ENCODE data around the gene NNAT. TPM values are rescaled to one million over a fixed set of nuclear protein-coding genes. Genes with fewer than 3 reads are reported as not detected.

The NNAT gene
- total RNA-seq, 1 donor from 2014 or later = not detected

DNA sequence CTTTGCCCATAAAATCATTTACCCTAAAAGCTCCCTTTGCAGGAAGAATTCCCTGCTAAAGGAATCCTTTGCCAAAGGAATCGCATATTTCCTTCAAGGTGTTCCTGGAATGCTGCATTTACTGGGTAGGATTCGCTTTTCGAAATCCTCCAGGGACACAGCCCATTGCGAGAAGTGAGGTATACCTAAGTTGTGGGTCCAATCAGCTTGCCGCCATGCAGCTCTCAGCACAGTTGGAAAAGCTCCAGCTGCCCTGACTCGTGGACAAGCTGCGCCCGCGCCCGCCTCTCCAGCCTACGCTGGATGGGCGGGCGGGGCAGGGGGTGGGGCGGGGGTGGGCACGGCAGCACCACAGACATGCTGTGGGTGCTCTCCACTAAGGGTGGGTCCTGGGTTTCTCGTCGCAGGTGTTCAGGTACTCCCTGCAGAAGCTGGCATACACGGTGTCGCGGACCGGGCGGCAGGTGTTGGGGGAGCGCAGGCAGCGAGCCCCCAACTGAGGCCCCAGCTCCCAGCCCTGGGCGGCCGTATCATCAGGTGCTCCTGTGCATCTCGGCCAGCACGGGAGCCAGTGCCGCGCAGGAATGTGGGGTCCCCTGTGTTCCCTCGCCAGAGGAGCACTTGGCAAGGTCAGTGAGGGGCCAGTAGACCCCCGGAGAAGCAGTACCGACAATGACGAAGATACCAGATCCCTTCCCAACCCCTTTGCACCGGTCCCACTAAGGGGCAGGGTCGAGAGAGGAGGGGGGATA, 1.4 kb downstream of the NNAT start:
- no peak overlapping the region for H3K4me2 ChIP-seq
- H3K36me3 Mint-ChIP-seq = peaks cover 38% of the 10 kb centered on the region
- peak overlapping the region; percentile 75 for H3K4me3 Mint-ChIP-seq

DNA sequence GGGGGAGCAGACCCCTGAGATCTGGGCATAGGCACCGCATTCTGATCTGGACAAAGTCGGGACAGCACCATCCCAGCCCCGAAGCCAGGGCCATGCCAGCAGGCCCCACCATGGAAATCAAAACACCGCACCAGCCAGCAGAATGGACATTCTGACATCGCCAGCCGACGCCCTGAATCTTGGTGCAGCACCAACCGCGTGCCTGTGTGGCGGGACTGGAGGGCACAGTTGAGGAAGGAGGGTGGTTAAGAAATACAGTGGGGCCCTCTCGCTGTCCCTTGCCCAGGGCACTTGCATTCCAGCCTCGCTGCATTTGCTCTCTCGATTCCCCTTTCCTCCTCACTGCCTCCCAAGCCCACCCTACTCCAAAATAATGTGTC, 2.0 kb downstream of the NNAT start:
- no peak for TF ChIP-seq EZH2 (IDR thresholded peaks at IDR 0.05)
- no peak for TF ChIP-seq EZH2phosphoT487 (IDR thresholded peaks at IDR 0.05)
- TF ChIP-seq, protein P1, sequence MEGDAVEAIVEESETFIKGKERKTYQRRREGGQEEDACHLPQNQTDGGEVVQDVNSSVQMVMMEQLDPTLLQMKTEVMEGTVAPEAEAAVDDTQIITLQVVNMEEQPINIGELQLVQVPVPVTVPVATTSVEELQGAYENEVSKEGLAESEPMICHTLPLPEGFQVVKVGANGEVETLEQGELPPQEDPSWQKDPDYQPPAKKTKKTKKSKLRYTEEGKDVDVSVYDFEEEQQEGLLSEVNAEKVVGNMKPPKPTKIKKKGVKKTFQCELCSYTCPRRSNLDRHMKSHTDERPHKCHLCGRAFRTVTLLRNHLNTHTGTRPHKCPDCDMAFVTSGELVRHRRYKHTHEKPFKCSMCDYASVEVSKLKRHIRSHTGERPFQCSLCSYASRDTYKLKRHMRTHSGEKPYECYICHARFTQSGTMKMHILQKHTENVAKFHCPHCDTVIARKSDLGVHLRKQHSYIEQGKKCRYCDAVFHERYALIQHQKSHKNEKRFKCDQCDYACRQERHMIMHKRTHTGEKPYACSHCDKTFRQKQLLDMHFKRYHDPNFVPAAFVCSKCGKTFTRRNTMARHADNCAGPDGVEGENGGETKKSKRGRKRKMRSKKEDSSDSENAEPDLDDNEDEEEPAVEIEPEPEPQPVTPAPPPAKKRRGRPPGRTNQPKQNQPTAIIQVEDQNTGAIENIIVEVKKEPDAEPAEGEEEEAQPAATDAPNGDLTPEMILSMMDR (IDR thresholded peaks at IDR 0.05) = no peak
- Histone ChIP-seq H4K20me1 (ENCODE audit: low read depth) (peaks cover 57% of the 10 kb centered on the region), H3K79me2 (ENCODE audit: low read depth) (peaks cover 94% of the 10 kb centered on the region), H3K27me3 (no peaks in the 10 kb centered on the region), H3K4me3 (no peak overlapping the region), H2AFZ (replicated peaks) (no peak overlapping the region), H3K27ac (no peak overlapping the region), H3K4me1 (peaks cover 30% of the 10 kb centered on the region), H3F3A (ENCODE audit: low read depth) (peaks cover 26% of the 10 kb centered on the region), H3K9ac (no peak overlapping the region), H3K9me3 (ENCODE audit: low read depth) (peaks cover 5% of the 10 kb centered on the region), H3K4me2 (no peak overlapping the region), H3K36me3 (no peaks in the 10 kb centered on the region)
- Mint-ChIP-seq H3K4me3 (peak overlapping the region; percentile 46), H3K27ac (no peak overlapping the region), H3K9me3 (peaks cover 15% of the 10 kb centered on the region), H3K36me3 (peaks cover 34% of the 10 kb centered on the region), H3K4me1 (peaks cover 60% of the 10 kb centered on the region), H3K27me3 (ENCODE audit: insufficient read depth, low read depth) (peaks cover 9% of the 10 kb centered on the region)
- DNase-seq (ENCODE audit: low spot score) = no peak

More for the DNA sequence above, 1.4 kb downstream of the NNAT start:
- H3F3A ChIP-seq (ENCODE audit: low read depth) = peaks cover 26% of the 10 kb centered on the region
- no peaks in the 10 kb centered on the region for H3K36me3 ChIP-seq
- H3K4me1 ChIP-seq = peaks cover 36% of the 10 kb centered on the region
- Mint-ChIP-seq H3K4me1 (peaks cover 66% of the 10 kb centered on the region), H3K27me3 (ENCODE audit: insufficient read depth, low read depth) (peaks cover 5% of the 10 kb centered on the region), H3K27ac (no peak overlapping the region), H3K9me3 (peaks cover 15% of the 10 kb centered on the region)
- H3K79me2 ChIP-seq (ENCODE audit: low read depth) = peaks cover 98% of the 10 kb centered on the region
- H3K4me3 ChIP-seq = no peak overlapping the region
- H4K20me1 ChIP-seq (ENCODE audit: low read depth) = peaks cover 62% of the 10 kb centered on the region
- DNase-seq (ENCODE audit: low spot score) = no peak
- H3K27me3 ChIP-seq = no peaks in the 10 kb centered on the region
- no peak overlapping the region for H2AFZ ChIP-seq (replicated peaks)
- no peak overlapping the region for H3K27ac ChIP-seq
- H3K9me3 ChIP-seq (ENCODE audit: low read depth) = peaks cover 5% of the 10 kb centered on the region
- H3K9ac ChIP-seq = no peak overlapping the region
- TF ChIP-seq, protein P1 (IDR thresholded peaks at IDR 0.05) = no peak
- TF ChIP-seq EZH2phosphoT487 (IDR thresholded peaks at IDR 0.05) (no peak), EZH2 (IDR thresholded peaks at IDR 0.05) (no peak)

DNA sequence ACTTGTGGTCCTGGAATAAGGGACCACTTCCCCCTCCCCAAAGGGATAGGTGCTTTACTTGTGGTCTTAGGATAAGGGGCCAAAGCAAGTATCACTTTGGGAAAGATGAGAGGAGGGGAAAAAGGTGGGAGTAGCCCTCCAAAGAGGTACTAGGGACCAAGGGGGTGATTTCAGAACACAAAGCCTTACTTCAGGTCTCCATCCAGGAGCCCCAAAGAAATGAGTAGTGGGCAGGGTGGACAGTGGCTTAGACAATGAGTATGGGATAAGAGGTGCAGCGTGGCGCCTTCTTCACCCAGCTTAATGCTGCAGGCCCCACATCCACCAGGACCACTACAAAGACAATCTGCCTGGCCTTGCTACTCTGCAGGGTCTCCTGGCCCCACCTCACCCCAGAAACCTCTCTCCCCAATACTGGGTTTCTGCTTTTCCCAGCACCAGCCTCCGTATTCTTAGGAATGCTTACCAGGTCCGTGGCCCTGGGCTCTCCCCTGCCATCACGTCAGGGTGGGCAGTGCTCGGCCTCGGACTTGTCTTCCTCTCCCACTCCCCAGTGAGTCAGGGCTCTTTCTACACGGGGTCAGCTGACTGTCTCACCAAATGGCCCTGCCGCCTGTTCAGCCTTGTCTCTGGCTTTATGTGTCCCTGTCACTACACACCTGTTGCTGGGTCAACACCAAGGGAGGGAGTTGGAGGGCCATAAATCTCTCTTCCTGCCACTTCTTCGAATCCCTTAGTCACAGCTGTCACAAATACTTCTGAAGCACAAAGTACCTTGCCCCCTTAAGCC, 3.1 kb downstream of the NNAT start:
- H3K4me2 ChIP-seq = no peak overlapping the region

More for the DNA sequence above, 3.1 kb downstream of the NNAT start:
- no peak for DNase-seq (ENCODE audit: low spot score)
- no peaks in the 10 kb centered on the region for H3K27me3 ChIP-seq
- peaks cover 9% of the 10 kb centered on the region for H3K27me3 Mint-ChIP-seq (ENCODE audit: insufficient read depth, low read depth)
- peak overlapping the region; percentile 23 for H3K4me3 Mint-ChIP-seq
- H3K9me3 Mint-ChIP-seq = peaks cover 15% of the 10 kb centered on the region
- H3K27ac Mint-ChIP-seq = no peak overlapping the region
- no peak overlapping the region for H3K4me3 ChIP-seq
- H3K36me3 Mint-ChIP-seq = peaks cover 26% of the 10 kb centered on the region
- H3K4me1 ChIP-seq = peaks cover 27% of the 10 kb centered on the region
- H3K9ac ChIP-seq = no peak overlapping the region
- peaks cover 27% of the 10 kb centered on the region for H3F3A ChIP-seq (ENCODE audit: low read depth)
- peaks cover 46% of the 10 kb centered on the region for H4K20me1 ChIP-seq (ENCODE audit: low read depth)
- H3K36me3 ChIP-seq = no peaks in the 10 kb centered on the region
- TF ChIP-seq EZH2phosphoT487 (IDR thresholded peaks at IDR 0.05) (no peak), EZH2 (IDR thresholded peaks at IDR 0.05) (no peak)
- TF ChIP-seq, protein P1 (IDR thresholded peaks at IDR 0.05) = no peak
- peaks cover 88% of the 10 kb centered on the region for H3K79me2 ChIP-seq (ENCODE audit: low read depth)
- H3K27ac ChIP-seq = no peak overlapping the region
- H3K4me1 Mint-ChIP-seq = peaks cover 56% of the 10 kb centered on the region
- H3K9me3 ChIP-seq (ENCODE audit: low read depth) = peaks cover 5% of the 10 kb centered on the region
- H2AFZ ChIP-seq (replicated peaks) = no peak overlapping the region
